GM12872 (cell line): ENCODE measurements around the gene TYW3.

Source experiments
- TF ChIP-seq, protein P1 (sequence below): IDR thresholded peaks from 3 replicates; pipeline ENCODE4 v1.5.1; 2011; ENCODE audit warnings: low read depth, mild to moderate bottlenecking, low read length, moderate library complexity; ENCODE audit not compliant: insufficient read depth

The TYW3 gene

GRCh38 chr1:74715236-74715502 is 17.8 kb upstream of the TYW3 start:
- TF ChIP-seq, protein P1, sequence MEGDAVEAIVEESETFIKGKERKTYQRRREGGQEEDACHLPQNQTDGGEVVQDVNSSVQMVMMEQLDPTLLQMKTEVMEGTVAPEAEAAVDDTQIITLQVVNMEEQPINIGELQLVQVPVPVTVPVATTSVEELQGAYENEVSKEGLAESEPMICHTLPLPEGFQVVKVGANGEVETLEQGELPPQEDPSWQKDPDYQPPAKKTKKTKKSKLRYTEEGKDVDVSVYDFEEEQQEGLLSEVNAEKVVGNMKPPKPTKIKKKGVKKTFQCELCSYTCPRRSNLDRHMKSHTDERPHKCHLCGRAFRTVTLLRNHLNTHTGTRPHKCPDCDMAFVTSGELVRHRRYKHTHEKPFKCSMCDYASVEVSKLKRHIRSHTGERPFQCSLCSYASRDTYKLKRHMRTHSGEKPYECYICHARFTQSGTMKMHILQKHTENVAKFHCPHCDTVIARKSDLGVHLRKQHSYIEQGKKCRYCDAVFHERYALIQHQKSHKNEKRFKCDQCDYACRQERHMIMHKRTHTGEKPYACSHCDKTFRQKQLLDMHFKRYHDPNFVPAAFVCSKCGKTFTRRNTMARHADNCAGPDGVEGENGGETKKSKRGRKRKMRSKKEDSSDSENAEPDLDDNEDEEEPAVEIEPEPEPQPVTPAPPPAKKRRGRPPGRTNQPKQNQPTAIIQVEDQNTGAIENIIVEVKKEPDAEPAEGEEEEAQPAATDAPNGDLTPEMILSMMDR: no peak

DNA sequence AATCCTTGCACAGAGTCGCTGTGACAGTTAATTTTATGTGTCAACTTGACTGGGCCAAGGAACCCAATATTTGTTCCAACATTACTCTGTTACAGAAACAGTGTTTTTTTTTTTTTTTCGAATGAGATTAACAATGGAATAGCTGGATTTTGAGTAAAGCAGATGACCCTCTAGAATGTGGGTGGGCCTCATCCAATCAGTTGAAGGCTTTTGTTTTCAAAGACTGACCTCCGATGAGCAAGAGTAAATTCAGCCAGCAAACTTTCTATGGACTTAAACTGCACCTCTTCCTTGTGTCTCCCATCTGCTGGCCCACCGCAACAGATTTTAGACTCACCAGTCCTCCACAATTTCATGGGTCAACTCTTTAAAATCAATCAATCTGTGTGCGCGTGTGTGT is 17.1 kb upstream of the TYW3 start:
- TF ChIP-seq, protein P1: no peak

DNA sequence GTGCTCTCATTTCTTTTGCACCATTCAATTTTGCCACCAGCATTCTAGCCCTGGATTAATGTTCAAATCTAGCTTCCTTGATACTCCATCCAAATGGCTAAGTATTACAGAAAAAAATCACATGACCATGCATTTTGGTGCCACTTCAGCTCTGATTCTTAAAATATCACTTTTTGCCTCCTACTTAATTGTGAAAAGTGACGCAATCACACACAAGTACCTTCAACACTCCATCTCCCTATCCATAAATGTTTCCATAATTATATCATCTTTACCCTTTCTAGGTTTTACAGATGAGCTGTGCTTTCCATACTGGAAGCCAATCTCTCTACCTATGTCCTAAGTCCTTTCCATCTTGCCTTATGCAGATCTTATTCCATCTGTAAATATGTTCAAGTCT is 16.1 kb upstream of the TYW3 start:
- TF ChIP-seq, protein P1: no peak

GRCh38 chr1:74717626-74718025 is 15.3 kb upstream of the TYW3 start:
- TF ChIP-seq, protein P1: no peak

DNA sequence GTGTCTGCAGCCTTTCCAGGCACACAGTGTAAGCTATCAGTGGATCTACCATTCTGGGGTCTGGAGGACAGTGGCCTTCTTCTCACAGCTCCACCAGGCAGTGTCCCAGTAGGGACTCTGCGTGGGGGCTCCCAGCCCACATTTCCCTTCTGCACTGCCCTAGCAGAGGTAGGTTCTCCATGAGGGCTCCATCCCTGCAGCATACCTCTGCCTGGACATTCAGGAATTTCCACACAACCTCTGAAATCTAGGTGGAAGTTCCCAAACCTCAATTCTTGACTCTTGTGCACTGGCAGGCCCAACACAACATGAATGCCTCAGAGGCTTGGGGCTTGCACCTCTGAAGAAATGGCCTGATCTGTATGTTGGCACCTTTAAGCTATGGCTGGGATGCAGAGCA is 6.9 kb upstream of the TYW3 start:
- TF ChIP-seq, protein P1: no peak

DNA sequence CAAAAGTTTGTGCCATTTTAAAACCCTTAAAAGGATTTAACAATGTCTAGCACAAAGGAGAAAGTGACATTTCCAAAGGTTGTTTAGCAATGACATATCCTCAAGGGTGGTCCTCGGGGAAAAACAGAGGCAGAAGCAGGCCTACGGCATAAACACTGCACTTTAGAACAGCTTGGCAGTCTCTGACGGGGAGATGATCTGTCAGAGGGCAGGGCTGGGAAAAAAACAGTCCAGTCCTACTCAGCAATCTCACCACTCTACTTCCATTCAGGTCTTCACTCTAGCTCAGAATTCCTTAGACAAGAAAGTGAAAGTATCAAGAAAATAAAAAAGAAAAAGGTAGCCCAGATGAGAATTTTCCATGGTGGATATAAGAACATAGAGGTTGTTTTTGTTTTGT is 4.2 kb upstream of the TYW3 start:
- TF ChIP-seq, protein P1: no peak

- TF ChIP-seq, protein P1: no peak
Measured at GRCh38 chr1:74729741-74730478, 3.0 kb upstream of the TYW3 start.
